ENCODE measurements around the gene CHCHD1. TPM values are rescaled to one million over a fixed set of nuclear protein-coding genes. Genes with fewer than 3 reads are reported as not detected.
"Not testable (repeated sequence)": the region's sequence is repeated elsewhere in the genome, so short reads cannot be mapped to it uniquely, and the experiment has no call there.

The CHCHD1 gene
- total RNA-seq, 2 experiments from 2014 or later, result 23.0 to 24.8 TPM

DNA sequence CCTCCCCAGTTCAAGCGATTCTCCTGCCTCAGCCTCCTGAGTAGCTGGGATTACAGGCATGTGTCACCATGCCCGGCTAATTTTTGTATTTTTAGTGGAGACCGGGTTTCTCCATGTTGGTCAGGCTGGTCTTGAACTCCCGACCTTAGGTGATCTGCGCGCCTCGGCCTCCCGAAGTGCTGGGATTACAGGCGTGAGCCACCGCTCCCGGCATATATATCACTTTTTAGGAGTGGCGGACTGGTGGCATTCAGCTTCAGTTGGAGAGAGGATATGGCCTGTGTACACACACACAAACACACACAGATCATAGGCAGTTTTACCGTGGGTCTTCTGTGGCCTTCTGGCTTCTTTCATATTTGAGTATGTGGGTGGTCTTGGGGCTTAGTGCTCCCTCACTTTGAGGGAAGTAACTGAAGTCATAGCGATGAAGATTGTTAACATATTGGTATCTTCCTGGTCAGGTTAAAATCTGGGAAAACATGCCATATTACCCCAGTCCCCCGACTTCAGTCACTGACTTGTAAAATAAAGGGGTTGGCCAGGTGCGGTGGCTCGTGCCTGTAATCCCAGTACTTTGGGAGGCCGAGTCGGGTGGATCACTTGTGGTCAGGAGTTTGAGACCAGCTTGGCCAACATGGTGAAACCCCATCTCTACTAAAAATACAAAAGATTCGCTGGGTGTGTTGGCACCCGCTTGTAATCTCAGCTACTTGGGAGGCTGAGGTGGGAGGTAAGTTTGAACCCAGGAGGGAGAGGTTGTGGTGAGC is 5.4 kb downstream of the CHCHD1 start:
- not testable (repeated sequence) for H3K36me3 Mint-ChIP-seq; H3K9me3 Mint-ChIP-seq; ATAC-seq (ENCODE audit: low read depth); DNase-seq; H3K27me3 Mint-ChIP-seq
- Mint-ChIP-seq H3K4me3 (peak overlapping the region; percentile 39), H3K27ac (peak overlapping the region; percentile 30), H3K4me1 (peaks cover 29% of the 10 kb centered on the region)
- POLR2A ChIA-PET, result interaction anchor here (1.6 to 7.3 kb wide), 4 partner anchors 10 to 23 kb away, joined by 5 to 101 read pairs (median 22); a partner anchor contains a TSS

DNA sequence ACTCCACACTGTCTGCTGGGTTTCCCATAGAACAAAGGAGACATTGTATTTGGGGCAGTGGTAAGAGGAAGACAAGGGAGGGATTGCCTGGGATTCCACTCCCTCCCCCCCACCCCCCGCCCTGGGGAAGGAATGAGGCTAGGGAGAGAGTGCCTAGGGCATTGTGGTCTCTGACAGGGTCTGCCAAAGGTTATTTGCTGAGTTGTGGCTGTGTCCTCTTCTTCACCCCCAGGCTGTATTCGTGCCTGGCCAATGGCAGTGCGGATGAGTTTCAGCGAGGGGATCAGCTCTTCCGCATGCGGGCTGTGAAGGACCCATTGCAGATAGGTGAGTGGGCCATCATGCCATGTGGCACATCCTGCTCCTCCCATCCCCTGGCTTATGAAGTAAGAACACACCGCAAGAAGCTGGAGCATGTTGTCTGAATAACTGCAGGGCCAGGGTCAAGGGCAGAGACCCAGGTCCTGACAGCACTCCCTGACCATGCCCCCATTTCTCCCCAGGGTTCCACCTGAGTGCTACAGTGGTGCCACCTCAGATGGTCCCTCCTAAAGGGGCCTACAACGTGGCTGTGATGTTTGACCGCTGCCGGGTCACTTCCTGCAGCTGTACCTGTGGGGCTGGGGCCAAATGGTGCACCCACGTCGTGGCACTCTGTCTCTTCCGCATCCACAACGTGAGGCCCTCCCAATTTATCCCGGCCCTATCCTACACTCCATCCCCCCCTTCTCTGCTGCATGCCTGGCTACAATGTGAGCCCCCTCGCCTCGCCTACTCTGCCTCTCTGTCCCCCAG is 7.2 kb downstream of the CHCHD1 start:
- Mint-ChIP-seq H3K4me3 (no peak overlapping the region), H3K36me3 (peaks cover 10% of the 10 kb centered on the region), H3K4me1 (peaks cover 21% of the 10 kb centered on the region), H3K27me3 (no peaks in the 10 kb centered on the region), H3K9me3 (no peaks in the 10 kb centered on the region), H3K27ac (no peak overlapping the region)
- no peak for ATAC-seq (ENCODE audit: low read depth)
- POLR2A ChIA-PET, result interaction anchor here (1.6 kb wide), 1 partner anchor 21 kb away, joined by 5 read pairs; no protein-coding TSS in a partner anchor
- DNase-seq, result no peak

DNA sequence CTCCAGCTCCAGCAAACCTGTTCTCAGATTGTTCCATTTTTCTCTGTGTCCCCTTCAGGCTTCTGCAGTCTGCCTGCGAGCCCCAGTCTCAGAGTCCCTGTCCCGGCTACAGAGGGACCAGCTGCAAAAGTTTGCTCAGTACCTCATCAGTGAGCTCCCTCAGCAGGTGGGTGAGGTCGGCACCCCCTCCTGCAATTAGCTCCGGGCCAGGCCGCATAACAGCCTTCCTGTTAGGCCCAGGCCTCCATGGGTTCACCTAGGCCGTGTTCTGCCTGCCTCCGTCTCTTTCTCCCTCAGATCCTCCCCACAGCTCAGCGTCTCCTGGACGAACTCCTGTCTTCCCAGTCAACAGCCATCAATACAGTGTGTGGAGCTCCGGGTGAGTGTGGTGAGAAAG is 7.8 kb downstream of the CHCHD1 start:
- Mint-ChIP-seq H3K4me1 (peaks cover 21% of the 10 kb centered on the region), H3K4me3 (no peak overlapping the region), H3K27me3 (no peaks in the 10 kb centered on the region), H3K27ac (no peak overlapping the region), H3K36me3 (peaks cover 12% of the 10 kb centered on the region), H3K9me3 (no peaks in the 10 kb centered on the region)
- ATAC-seq (ENCODE audit: low read depth) (no peak), DNase-seq (no peak)
- POLR2A ChIA-PET, result no interaction called here

DNA sequence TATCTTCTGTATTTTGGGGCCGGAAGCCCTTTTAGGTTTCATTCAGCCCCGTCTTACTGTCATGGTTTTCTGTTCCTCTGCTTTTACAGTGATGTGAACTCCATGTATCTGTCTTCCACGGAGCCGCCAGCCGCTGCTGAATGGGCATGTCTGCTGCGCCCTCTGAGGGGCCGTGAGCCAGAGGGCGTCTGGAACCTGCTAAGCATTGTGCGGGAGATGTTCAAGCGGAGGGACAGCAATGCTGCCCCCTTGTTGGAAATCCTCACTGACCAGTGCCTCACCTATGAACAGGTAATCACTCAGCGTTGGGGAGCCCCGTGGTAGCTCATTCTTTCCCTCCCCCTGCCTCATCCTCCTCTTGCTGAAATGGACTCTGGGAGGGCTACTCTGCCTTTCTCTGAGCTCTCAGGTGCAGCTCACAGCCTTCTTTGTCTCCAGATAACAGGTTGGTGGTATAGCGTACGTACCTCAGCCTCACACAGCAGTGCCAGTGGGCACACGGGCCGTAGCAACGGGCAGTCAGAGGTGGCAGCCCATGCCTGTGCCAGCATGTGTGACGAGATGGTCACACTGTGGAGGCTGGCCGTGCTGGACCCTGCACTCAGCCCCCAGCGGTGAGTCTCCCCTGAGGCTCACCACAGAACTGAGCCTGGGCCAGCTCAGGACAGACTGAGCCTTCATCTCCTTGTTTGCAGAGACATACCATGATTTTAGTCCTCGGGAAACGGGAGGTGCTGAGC is 9.2 kb downstream of the CHCHD1 start:
- POLR2A ChIA-PET, result interaction anchor here (0.8 kb wide), 1 partner anchor 18 kb away, joined by 3 read pairs; no protein-coding TSS in a partner anchor
- Mint-ChIP-seq H3K9me3 (no peaks in the 10 kb centered on the region), H3K4me3 (no peak overlapping the region), H3K4me1 (peaks cover 17% of the 10 kb centered on the region), H3K27ac (no peak overlapping the region), H3K27me3 (no peaks in the 10 kb centered on the region), H3K36me3 (peaks cover 12% of the 10 kb centered on the region)
- no peak for ATAC-seq (ENCODE audit: low read depth)
- no peak for DNase-seq

DNA sequence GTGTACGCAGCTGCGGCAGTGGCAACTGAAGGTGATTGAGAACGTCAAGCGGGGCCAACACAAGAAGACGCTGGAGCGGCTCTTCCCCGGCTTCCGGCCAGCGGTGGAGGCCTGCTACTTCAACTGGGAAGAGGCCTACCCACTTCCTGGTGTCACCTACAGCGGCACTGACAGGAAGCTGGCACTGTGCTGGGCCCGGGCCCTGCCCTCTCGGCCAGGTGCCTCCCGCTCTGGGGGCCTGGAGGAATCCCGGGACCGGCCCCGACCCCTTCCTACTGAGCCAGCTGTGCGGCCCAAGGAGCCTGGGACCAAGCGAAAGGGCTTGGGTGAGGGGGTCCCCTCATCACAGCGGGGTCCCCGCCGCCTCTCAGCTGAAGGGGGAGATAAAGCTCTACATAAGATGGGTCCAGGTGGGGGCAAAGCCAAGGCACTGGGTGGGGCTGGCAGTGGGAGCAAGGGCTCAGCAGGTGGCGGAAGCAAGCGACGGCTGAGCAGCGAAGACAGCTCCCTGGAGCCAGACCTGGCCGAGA is 10.1 kb downstream of the CHCHD1 start:
- ATAC-seq (ENCODE audit: low read depth) (no peak), DNase-seq (no peak)
- POLR2A ChIA-PET, result interaction anchor here (1.0 kb wide), 1 partner anchor 12 kb away, joined by 3 read pairs; no protein-coding TSS in a partner anchor
- no peaks in the 10 kb centered on the region for H3K27me3 Mint-ChIP-seq
- H3K4me1 Mint-ChIP-seq, result peaks cover 10% of the 10 kb centered on the region
- H3K9me3 Mint-ChIP-seq, result no peaks in the 10 kb centered on the region
- no peak overlapping the region for H3K27ac Mint-ChIP-seq
- H3K4me3 Mint-ChIP-seq, result no peak overlapping the region
- H3K36me3 Mint-ChIP-seq, result peaks cover 13% of the 10 kb centered on the region

DNA sequence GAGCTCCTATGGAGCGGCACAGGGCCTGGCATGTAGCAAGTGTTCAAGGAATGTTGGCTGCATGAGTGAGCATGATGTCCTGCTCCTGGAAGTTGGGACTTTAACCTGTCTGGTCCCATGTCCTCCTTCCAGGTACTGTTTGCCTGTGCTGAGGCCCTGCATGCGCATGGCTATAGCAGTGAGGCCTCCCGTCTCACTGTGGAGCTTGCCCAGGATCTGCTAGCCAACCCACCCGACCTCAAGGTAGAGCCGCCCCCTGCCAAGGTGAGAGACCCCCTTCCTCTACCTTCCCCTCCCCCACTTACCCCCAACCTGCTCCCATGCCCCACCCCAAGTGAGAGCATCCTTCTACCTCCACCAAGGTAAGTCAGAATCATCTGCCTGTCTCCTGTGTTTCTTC is 11.6 kb downstream of the CHCHD1 start:
- DNase-seq (no peak), ATAC-seq (ENCODE audit: low read depth) (no peak)
- POLR2A ChIA-PET, result interaction anchor here (0.9 kb wide), 1 partner anchor 13 kb away, joined by 3 read pairs; no protein-coding TSS in a partner anchor
- Mint-ChIP-seq H3K27ac (no peak overlapping the region), H3K4me3 (no peak overlapping the region), H3K36me3 (peaks cover 21% of the 10 kb centered on the region), H3K27me3 (no peaks in the 10 kb centered on the region), H3K9me3 (no peaks in the 10 kb centered on the region), H3K4me1 (peaks cover 2% of the 10 kb centered on the region)

DNA sequence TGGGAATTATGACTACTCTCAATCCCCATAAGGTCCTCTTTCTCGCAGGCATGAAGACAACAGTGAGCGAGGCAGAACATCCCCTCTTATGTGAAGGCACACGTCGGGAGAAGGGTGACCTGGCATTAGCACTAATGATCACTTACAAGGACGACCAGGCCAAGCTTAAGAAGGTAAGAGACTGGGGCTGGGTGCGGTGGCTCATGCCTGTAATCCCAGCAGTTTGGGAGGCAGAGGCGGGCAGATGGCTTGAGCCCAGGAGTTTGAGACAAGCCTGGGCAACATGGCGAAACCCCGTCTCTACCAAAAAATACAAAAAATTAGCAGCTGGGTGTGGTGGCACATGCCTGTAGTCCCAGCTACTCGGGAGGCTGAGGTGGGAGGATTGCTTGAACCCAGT is 13.6 kb downstream of the CHCHD1 start:
- not testable (repeated sequence) for H3K27me3 Mint-ChIP-seq; ATAC-seq (ENCODE audit: low read depth); H3K9me3 Mint-ChIP-seq; H3K4me1 Mint-ChIP-seq; DNase-seq; H3K4me3 Mint-ChIP-seq
- Mint-ChIP-seq H3K36me3 (peaks cover 25% of the 10 kb centered on the region), H3K27ac (peak overlapping the region; percentile 54)
- POLR2A ChIA-PET, result interaction anchor here (0.6 to 6.3 kb wide), 4 partner anchors 9 to 381 kb away, joined by 5 to 19 read pairs (median 7); partner anchors contain the start of gene ZSWIM8

DNA sequence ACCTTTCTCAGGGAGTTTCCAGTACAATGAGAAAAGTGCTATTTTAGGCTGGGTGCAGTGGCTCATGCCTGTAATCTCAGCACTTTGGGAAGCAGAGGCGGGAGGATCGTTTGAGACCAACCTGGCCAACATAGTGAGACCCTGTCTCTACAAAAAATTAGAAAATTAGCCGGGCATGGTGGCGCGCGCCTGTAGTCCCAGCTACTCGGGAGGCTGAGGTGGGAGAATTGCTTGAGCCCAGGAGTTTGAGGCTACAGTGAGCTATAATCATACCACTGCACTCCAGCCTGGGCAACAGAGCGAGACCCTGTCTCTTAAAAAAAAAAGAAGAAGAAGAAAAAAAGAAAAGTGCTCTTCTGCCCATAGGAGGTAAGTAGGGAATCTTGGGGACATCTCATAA is 14.2 kb downstream of the CHCHD1 start:
- H3K36me3 Mint-ChIP-seq, result peaks cover 25% of the 10 kb centered on the region
- not testable (repeated sequence) for DNase-seq; ATAC-seq (ENCODE audit: low read depth); H3K9me3 Mint-ChIP-seq; H3K27me3 Mint-ChIP-seq; H3K4me1 Mint-ChIP-seq; H3K4me3 Mint-ChIP-seq; H3K27ac Mint-ChIP-seq
- POLR2A ChIA-PET, result interaction anchor here (0.7 to 6.3 kb wide), 3 partner anchors 10 to 359 kb away, joined by 5 to 19 read pairs (median 6); partner anchors contain the start of gene ZSWIM8

DNA sequence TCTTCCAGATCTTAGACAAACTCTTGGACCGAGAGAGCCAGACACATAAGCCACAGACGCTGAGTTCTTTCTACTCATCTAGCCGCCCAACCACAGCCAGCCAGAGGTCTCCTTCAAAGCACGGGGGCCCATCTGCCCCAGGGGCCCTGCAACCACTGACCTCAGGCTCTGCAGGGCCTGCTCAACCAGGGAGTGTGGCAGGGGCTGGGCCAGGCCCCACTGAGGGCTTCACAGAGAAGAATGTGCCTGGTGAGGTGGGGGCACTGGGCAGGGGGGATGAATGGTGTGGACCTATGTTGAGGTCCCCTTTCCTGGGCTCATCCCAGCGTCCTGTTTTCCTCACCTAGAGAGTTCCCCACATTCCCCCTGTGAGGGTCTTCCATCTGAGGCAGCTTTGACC is 14.9 kb downstream of the CHCHD1 start:
- POLR2A ChIA-PET, result interaction anchor here (6.3 kb wide), 1 partner anchor 11 kb away, joined by 19 read pairs; the partner anchor contains the start of gene ZSWIM8
- peak overlapping the region; percentile 36 for H3K27ac Mint-ChIP-seq

DNA sequence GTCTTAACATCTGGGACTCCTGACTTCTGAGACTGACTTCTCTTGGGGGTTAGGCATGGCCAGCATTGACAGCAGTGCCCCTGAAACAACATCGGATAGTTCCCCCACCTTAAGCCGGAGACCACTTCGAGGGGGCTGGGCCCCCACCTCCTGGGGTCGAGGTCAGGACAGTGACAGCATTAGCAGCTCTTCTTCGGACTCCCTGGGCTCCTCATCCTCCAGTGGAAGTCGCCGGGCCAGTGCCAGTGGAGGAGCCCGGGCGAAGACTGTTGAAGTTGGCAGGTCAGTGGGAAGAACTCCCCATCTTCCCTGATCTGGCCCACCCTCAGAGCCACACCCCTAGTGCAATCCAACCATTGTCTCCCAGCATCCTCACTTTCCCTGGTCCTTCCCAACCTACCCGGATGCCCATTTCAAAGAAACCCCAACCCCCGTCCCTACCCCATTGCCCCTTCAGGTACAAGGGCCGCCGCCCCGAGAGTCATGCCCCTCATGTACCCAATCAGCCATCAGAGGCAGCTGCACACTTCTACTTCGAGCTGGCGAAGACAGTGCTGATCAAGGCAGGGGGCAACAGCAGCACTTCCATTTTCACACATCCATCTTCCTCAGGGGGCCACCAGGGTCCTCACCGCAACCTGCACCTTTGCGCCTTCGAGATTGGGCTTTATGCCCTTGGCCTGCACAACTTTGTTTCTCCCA is 15.6 kb downstream of the CHCHD1 start:
- Mint-ChIP-seq H3K4me1 (peaks cover 2% of the 10 kb centered on the region), H3K4me3 (no peak overlapping the region), H3K27me3 (no peaks in the 10 kb centered on the region), H3K9me3 (no peaks in the 10 kb centered on the region), H3K36me3 (peaks cover 23% of the 10 kb centered on the region), H3K27ac (no peak overlapping the region)
- POLR2A ChIA-PET, result interaction anchor here (6.3 kb wide), 1 partner anchor 11 kb away, joined by 19 read pairs; the partner anchor contains the start of gene ZSWIM8
- DNase-seq (no peak), ATAC-seq (ENCODE audit: low read depth) (no peak)

More for the DNA sequence above, 14.9 kb downstream of the CHCHD1 start:
- DNase-seq, result no peak
- Mint-ChIP-seq H3K4me3 (no peak overlapping the region), H3K9me3 (no peaks in the 10 kb centered on the region), H3K27me3 (no peaks in the 10 kb centered on the region), H3K36me3 (peaks cover 23% of the 10 kb centered on the region), H3K4me1 (peaks cover 2% of the 10 kb centered on the region)
- ATAC-seq (ENCODE audit: low read depth), result no peak

DNA sequence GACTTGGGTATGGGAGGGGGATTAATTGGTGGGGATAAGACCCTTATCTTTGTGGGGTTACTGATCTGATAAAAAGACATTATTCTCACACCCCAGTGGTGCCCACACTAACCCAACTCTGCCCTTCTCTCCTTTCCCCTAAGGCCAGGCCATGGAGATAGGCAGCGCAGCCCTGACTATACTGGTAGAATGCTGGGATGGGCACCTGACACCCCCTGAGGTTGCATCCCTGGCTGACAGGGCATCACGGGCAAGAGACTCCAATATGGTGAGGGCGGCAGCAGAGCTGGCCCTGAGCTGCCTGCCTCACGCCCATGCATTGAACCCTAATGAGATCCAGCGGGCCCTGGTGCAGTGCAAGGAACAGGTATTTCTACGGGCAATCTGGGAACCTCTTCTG is 16.2 kb downstream of the CHCHD1 start:
- H3K4me3 Mint-ChIP-seq, result no peak overlapping the region
- ATAC-seq (ENCODE audit: low read depth) (no peak), DNase-seq (no peak)
- H3K27me3 Mint-ChIP-seq, result no peaks in the 10 kb centered on the region
- peaks cover 5% of the 10 kb centered on the region for H3K4me1 Mint-ChIP-seq
- no peaks in the 10 kb centered on the region for H3K9me3 Mint-ChIP-seq
- POLR2A ChIA-PET, result interaction anchor here (1.7 to 6.3 kb wide), 2 partner anchors 10 to 12 kb away, joined by 8 to 19 read pairs; partner anchors contain the start of gene ZSWIM8
- no peak overlapping the region for H3K27ac Mint-ChIP-seq
- peaks cover 28% of the 10 kb centered on the region for H3K36me3 Mint-ChIP-seq

DNA sequence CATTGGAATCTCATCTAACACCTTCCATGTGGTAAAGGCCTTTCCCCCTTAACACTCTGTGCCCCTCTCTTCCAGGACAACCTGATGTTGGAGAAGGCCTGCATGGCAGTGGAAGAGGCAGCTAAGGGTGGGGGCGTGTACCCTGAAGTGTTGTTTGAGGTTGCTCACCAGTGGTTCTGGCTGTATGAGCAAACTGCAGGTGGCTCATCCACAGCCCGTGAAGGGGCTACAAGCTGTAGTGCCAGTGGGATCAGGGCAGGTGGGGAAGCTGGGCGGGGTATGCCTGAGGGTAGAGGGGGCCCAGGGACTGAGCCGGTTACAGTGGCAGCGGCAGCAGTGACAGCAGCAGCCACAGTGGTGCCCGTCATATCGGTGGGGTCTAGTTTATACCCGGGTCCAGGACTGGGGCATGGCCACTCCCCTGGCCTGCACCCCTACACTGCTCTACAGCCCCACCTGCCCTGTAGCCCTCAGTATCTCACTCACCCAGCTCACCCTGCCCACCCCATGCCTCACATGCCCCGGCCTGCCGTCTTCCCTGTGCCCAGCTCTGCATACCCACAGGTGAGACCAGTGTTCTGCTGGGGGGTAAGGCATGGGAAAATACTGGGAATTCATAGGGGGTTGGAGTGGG is 17.2 kb downstream of the CHCHD1 start:
- no peak overlapping the region for H3K4me3 Mint-ChIP-seq

More for the DNA sequence above, 17.2 kb downstream of the CHCHD1 start:
- Mint-ChIP-seq H3K27me3 (no peaks in the 10 kb centered on the region), H3K4me1 (peaks cover 10% of the 10 kb centered on the region), H3K36me3 (peaks cover 34% of the 10 kb centered on the region), H3K27ac (no peak overlapping the region), H3K9me3 (no peaks in the 10 kb centered on the region)
- DNase-seq (no peak), ATAC-seq (ENCODE audit: low read depth) (peak; percentile 13)
- POLR2A ChIA-PET, result interaction anchor here (1.7 to 6.3 kb wide), 2 partner anchors 9 to 13 kb away, joined by 8 to 19 read pairs; partner anchors contain the start of gene ZSWIM8

All from activated naive CD8-positive, alpha-beta T cell treated with anti-CD3 and anti-CD28 coated beads, Interleukin-2, amount 10 ng/mL, durations not matched to agents 7 days and 5 days (primary cell).